Nephron (organoid): ENCODE results near the gene PABPN1L.

Experiments
- H3K27ac Mint-ChIP-seq, 3 experiments: 2 replicates each; pipeline ENCODE4 v1.8.0; 2020; ENCODE audit warnings: mixed read lengths in 3 of 3, mild to moderate bottlenecking in 2 of 3, moderate library complexity in 1 of 3
- H3K27me3 Mint-ChIP-seq: 2 replicates; pipeline ENCODE4 v1.8.0; 2021; ENCODE audit warnings: low read depth, mild to moderate bottlenecking, moderate library complexity, mixed read lengths
- H3K36me3 Mint-ChIP-seq: 2 replicates; pipeline ENCODE4 v1.8.0; 2020; ENCODE audit warnings: low read depth, mixed read lengths
- H3K4me1 Mint-ChIP-seq: 2 replicates; pipeline ENCODE4 v1.8.0; 2020; ENCODE audit warnings: mixed read lengths
- H3K4me3 Mint-ChIP-seq, 3 experiments: 2 replicates each; pipeline ENCODE4 v1.8.0; 2020; ENCODE audit warnings: mild to moderate bottlenecking in 3 of 3, mixed read lengths in 3 of 3, moderate library complexity in 2 of 3
- H3K9me3 Mint-ChIP-seq: 2 replicates; pipeline ENCODE4 v1.8.0; 2020; ENCODE audit warnings: mixed read lengths
- CTCF ChIP-seq, 3 experiments: fragments of 200-600 bp; sonication (generic); IDR thresholded peaks; one replicate each; pipeline ENCODE4 v1.5.0; 2021; ENCODE audit warnings: antibody characterized with exemption in 3 of 3; ENCODE audit not compliant: unreplicated experiment in 3 of 3

PABPN1L gene

DNA sequence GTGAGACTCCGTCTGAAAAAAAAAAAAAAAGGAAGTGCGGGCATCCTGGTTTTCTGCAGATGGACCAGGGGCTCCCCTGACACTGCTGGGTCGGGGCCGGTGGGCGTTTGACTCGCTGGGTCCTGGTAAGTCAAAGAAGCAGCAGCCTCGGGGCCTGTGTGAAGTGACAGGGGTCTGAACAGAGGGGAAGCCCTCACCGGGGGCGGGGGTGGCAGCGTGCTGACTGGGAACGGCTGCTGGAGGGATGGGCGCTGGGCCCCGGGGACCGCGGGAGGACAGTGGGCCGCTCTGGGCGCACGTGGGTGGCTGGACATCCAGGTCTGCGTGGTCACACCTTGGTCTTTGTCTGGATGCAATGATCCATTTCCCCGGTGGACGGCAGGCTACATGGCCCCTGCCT lies 17.9 kb downstream of the PABPN1L start:
- Mint-ChIP-seq H3K36me3 (peaks cover 7% of the 10 kb centered on the region), H3K27me3 (no peaks in the 10 kb centered on the region), H3K4me3 (no peak overlapping the region), H3K9me3 (no peaks in the 10 kb centered on the region), H3K27ac (no peak overlapping the region), H3K4me1 (no peaks in the 10 kb centered on the region)
- TF ChIP-seq CTCF (IDR thresholded peaks at IDR 0.05; ENCODE audit: unreplicated experiment in 3 of 3), result no peak

- Mint-ChIP-seq H3K9me3 (no peaks in the 10 kb centered on the region), H3K27me3 (no peaks in the 10 kb centered on the region), H3K36me3 (peaks cover 7% of the 10 kb centered on the region), H3K4me1 (no peaks in the 10 kb centered on the region), H3K27ac (no peak overlapping the region), H3K4me3 (no peak overlapping the region)
- no peak for TF ChIP-seq CTCF (IDR thresholded peaks at IDR 0.05; ENCODE audit: unreplicated experiment in 3 of 3)
These were observed 18.8 kb downstream of the PABPN1L start for GRCh38 chr16:88847654-88848053.

DNA sequence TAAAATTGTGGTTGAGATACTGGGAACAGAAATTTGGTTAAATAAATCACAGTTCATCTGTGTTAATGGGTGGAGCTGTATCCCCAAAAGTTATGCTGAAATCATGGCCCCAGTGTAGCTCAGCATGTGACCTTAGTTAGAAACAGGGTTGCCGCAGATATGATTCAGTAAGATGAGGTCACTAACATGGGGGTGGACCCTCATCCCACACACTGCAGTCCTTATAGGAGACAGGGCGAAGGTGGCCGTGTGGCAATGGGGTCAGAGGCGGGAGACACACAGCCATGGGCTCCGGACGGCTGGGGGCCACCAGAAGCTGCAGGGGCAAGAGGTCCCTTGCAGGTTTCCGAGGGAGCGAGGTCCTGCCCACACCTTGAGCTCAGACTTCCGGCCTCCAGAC lies 20.4 kb downstream of the PABPN1L start:
- TF ChIP-seq CTCF (IDR thresholded peaks at IDR 0.05; ENCODE audit: unreplicated experiment in 3 of 3), result no peak
- Mint-ChIP-seq H3K4me3 (no peak overlapping the region), H3K9me3 (no peaks in the 10 kb centered on the region), H3K36me3 (no peaks in the 10 kb centered on the region), H3K4me1 (no peaks in the 10 kb centered on the region), H3K27ac (no peak overlapping the region), H3K27me3 (no peaks in the 10 kb centered on the region)

GRCh38 chr16:88844419-88845036 lies 21.9 kb downstream of the PABPN1L start:
- H3K27ac Mint-ChIP-seq, result no peak overlapping the region
- H3K36me3 Mint-ChIP-seq, result no peaks in the 10 kb centered on the region
- no peak for TF ChIP-seq CTCF (IDR thresholded peaks at IDR 0.05; ENCODE audit: unreplicated experiment in 3 of 3)
- no peaks in the 10 kb centered on the region for H3K4me1 Mint-ChIP-seq
- H3K27me3 Mint-ChIP-seq, result no peaks in the 10 kb centered on the region
- H3K9me3 Mint-ChIP-seq, result no peaks in the 10 kb centered on the region
- H3K4me3 Mint-ChIP-seq, result no peak overlapping the region

GRCh38 chr16:88843256-88843655 lies 23.2 kb downstream of the PABPN1L start:
- H3K27me3 Mint-ChIP-seq, result no peaks in the 10 kb centered on the region
- H3K27ac Mint-ChIP-seq, result no peak overlapping the region
- H3K9me3 Mint-ChIP-seq, result no peaks in the 10 kb centered on the region
- no peak for TF ChIP-seq CTCF (IDR thresholded peaks at IDR 0.05; ENCODE audit: unreplicated experiment in 3 of 3)
- no peaks in the 10 kb centered on the region for H3K36me3 Mint-ChIP-seq
- no peak overlapping the region for H3K4me3 Mint-ChIP-seq
- H3K4me1 Mint-ChIP-seq, result no peaks in the 10 kb centered on the region

GRCh38 chr16:88842806-88843205 lies 23.7 kb downstream of the PABPN1L start:
- no peaks in the 10 kb centered on the region for H3K36me3 Mint-ChIP-seq
- TF ChIP-seq CTCF (IDR thresholded peaks at IDR 0.05; ENCODE audit: unreplicated experiment in 3 of 3), result no peak
- no peaks in the 10 kb centered on the region for H3K9me3 Mint-ChIP-seq
- no peak overlapping the region for H3K4me3 Mint-ChIP-seq
- H3K4me1 Mint-ChIP-seq, result no peaks in the 10 kb centered on the region
- H3K27ac Mint-ChIP-seq, result no peak overlapping the region
- H3K27me3 Mint-ChIP-seq, result no peaks in the 10 kb centered on the region
